ENCODE data around the gene ATP5F1C.
A peak's percentile ranks its signal among the peaks of the same experiment; 100 is the strongest.

Gene ATP5F1C

DNA sequence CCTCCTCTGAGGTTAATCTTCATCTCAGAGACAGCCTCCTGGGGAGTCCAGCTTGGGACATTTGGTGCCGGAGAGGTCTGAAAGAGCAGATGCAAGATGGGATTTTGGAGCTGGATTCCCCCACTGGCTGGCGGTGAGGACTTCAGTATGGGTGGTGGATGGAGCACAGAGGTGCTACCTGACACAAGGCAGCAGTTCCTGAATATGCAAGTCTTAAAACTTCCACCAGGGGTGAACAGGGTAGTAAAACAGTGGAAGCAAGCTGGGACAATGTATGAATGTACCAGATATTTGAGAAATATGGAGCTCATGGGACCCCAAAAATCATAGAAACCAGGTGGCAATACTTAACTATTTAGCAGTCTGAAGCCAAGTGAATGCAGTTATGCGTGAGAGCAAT, 25.5 kb downstream of the ATP5F1C start:
- Histone ChIP-seq H3K9me3 (ENCODE audit: control insufficient read depth, insufficient read depth, low read depth, low read length) (no peaks in the 10 kb centered on the region), H3K36me3 (ENCODE audit: control insufficient read depth in 2 of 2, insufficient read depth in 1 of 2, low read length in 2 of 2) (no peaks in the 10 kb centered on the region), H3K27ac (ENCODE audit: extremely low read depth, low read depth, low read length) (no peak overlapping the region), H3K4me3 (ENCODE audit: low read depth, low read length) (no peak overlapping the region), H3K4me1 (ENCODE audit: control insufficient read depth, insufficient read depth, low read length) (peaks cover 3% of the 10 kb centered on the region; the same call in 1 of the 2 replicates)
- ChIA-PET CTCF (interaction anchor here (0.8 kb wide), 1 partner anchor 10 kb away, joined by 3 read pairs; no protein-coding TSS in a partner anchor), POLR2A (interaction anchor here (1.2 kb wide), 1 partner anchor 26 kb away, joined by 4 read pairs; the partner anchor contains the start of genes ATP5F1C and KIN)
- TF ChIP-seq ZNF37A (tag by site-specific recombination; IDR thresholded peaks at IDR 0.05) (no peak), HOXA7 (CRISPR knock-in tag; IDR thresholded peaks at IDR 0.05; ENCODE audit: borderline replicate concordance) (no peak), ZNF138 (tag by site-specific recombination; IDR thresholded peaks at IDR 0.05; ENCODE audit: borderline replicate concordance) (no peak)

- Histone ChIP-seq H3K27ac (ENCODE audit: extremely low read depth, low read depth, low read length) (no peak overlapping the region), H3K4me3 (ENCODE audit: low read depth, low read length) (peak overlapping the region; percentile 75), H3K4me1 (ENCODE audit: control insufficient read depth, insufficient read depth, low read length) (peaks cover 3% of the 10 kb centered on the region; the same call in 1 of the 2 replicates), H3K36me3 (ENCODE audit: control insufficient read depth in 2 of 2, insufficient read depth in 1 of 2, low read length in 2 of 2) (peaks cover 8 to 14% of the 10 kb centered on the region in 2 experiments), H3K9me3 (ENCODE audit: control insufficient read depth, insufficient read depth, low read depth, low read length) (no peaks in the 10 kb centered on the region)
- TF ChIP-seq ZNF362 (tag by site-specific recombination; IDR thresholded peaks at IDR 0.05) (peak; percentile 79; the same call in 1 of the 2 replicates), ZBTB17 (tag by site-specific recombination; IDR thresholded peaks at IDR 0.05) (no peak), ZNF223 (tag by site-specific recombination; IDR thresholded peaks at IDR 0.05) (no peak)
- ChIA-PET POLR2A (interaction anchor here (0.6 to 2.3 kb wide), 9 partner anchors 8 to 1421 kb away, joined by 3 to 33 read pairs (median 4); partner anchors contain the start of genes ATP5F1C and KIN), CTCF (interaction anchor here (0.7 kb wide), 1 partner anchor 47 kb away, joined by 5 read pairs; no protein-coding TSS in a partner anchor)
Observed at GRCh38 chr10:7817576-7817975, 29.6 kb downstream of the ATP5F1C start.

- peaks cover 8 to 14% of the 10 kb centered on the region in 2 experiments for H3K36me3 ChIP-seq (ENCODE audit: control insufficient read depth in 2 of 2, insufficient read depth in 1 of 2, low read length in 2 of 2)
- H3K4me1 ChIP-seq (ENCODE audit: control insufficient read depth, insufficient read depth, low read length): peaks cover 3% of the 10 kb centered on the region; the same call in 1 of the 2 replicates
- ChIA-PET CTCF (interaction anchor here (0.7 kb wide), 1 partner anchor 47 kb away, joined by 5 read pairs; no protein-coding TSS in a partner anchor), POLR2A (interaction anchor here (0.6 to 2.3 kb wide), 11 partner anchors 9 to 1421 kb away, joined by 3 to 33 read pairs (median 4); partner anchors contain the start of genes ATP5F1C and KIN)
- no peaks in the 10 kb centered on the region for H3K9me3 ChIP-seq (ENCODE audit: control insufficient read depth, insufficient read depth, low read depth, low read length)
- TF ChIP-seq ZFP37 (tag by site-specific recombination; IDR thresholded peaks at IDR 0.05) (no peak), KLF10 (tag by site-specific recombination; IDR thresholded peaks at IDR 0.05) (0 out of 2 replicates have a peak, but pooled peaks have one; percentile 19), ZNF184 (tag by site-specific recombination; IDR thresholded peaks at IDR 0.05) (no peak), ZNF473 (tag by site-specific recombination; IDR thresholded peaks at IDR 0.05) (no peak), ZNF37A (tag by site-specific recombination; IDR thresholded peaks at IDR 0.05) (no peak), ZNF561 (tag by site-specific recombination; IDR thresholded peaks at IDR 0.05; ENCODE audit: borderline replicate concordance) (0 out of 2 replicates have a peak, but pooled peaks have one; percentile 77), ZNF335 (tag by site-specific recombination; conservative IDR thresholded peaks at IDR 0.05) (peak; percentile 88), ZNF830 (tag by site-specific recombination; IDR thresholded peaks at IDR 0.05; ENCODE audit: low read depth) (no peak), TRIM28 (IDR thresholded peaks at IDR 0.05; ENCODE audit: borderline replicate concordance, low read length) (0 out of 2 replicates have a peak, but pooled peaks have one; percentile 20), ZSCAN16 (tag by site-specific recombination; IDR thresholded peaks at IDR 0.05) (0 out of 2 replicates have a peak, but pooled peaks have one; percentile 25), AEBP2 (tag by site-specific recombination; IDR thresholded peaks at IDR 0.05; ENCODE audit: borderline replicate concordance) (no peak)
- TF ChIP-seq, protein P1, sequence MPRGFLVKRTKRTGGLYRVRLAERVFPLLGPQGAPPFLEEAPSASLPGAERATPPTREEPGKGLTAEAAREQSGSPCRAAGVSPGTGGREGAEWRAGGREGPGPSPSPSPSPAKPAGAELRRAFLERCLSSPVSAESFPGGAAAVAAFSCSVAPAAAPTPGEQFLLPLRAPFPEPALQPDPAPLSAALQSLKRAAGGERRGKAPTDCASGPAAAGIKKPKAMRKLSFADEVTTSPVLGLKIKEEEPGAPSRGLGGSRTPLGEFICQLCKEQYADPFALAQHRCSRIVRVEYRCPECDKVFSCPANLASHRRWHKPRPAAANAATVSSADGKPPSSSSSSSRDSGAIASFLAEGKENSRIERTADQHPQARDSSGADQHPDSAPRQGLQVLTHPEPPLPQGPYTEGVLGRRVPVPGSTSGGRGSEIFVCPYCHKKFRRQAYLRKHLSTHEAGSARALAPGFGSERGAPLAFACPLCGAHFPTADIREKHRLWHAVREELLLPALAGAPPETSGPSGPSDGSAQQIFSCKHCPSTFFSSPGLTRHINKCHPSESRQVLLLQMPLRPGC (tag by site-specific recombination; IDR thresholded peaks at IDR 0.05): no peak
- TF ChIP-seq, protein P2, sequence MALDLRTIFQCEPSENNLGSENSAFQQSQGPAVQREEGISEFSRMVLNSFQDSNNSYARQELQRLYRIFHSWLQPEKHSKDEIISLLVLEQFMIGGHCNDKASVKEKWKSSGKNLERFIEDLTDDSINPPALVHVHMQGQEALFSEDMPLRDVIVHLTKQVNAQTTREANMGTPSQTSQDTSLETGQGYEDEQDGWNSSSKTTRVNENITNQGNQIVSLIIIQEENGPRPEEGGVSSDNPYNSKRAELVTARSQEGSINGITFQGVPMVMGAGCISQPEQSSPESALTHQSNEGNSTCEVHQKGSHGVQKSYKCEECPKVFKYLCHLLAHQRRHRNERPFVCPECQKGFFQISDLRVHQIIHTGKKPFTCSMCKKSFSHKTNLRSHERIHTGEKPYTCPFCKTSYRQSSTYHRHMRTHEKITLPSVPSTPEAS (tag by site-specific recombination; IDR thresholded peaks at IDR 0.05): no peak
- H3K4me3 ChIP-seq (ENCODE audit: low read depth, low read length): peak overlapping the region; percentile 75
- H3K27ac ChIP-seq (ENCODE audit: extremely low read depth, low read depth, low read length): no peak overlapping the region
Observed at GRCh38 chr10:7817984-7818294, 30.0 kb downstream of the ATP5F1C start.
